ENCODE measurements around the gene RAPGEF6.

The RAPGEF6 gene

GRCh38 chr5:131640043-131640856, 5.2 kb upstream of the RAPGEF6 start:
- CTCF ChIA-PET = no interaction called here
- POLR2A ChIA-PET = no interaction called here
- H3K4me3 ChIP-seq (ENCODE audit: low read depth, low read length) = no peak overlapping the region
- no peaks in the 10 kb centered on the region for H3K9me3 ChIP-seq (ENCODE audit: control insufficient read depth, insufficient read depth, low read depth, low read length)
- H3K27ac ChIP-seq (ENCODE audit: extremely low read depth, low read depth, low read length) = no peak overlapping the region
- TF ChIP-seq ZBTB17 (tag by site-specific recombination; IDR thresholded peaks at IDR 0.05) (peak; percentile 31; the same call in 1 of the 2 replicates), ZBTB44 (tag by site-specific recombination; IDR thresholded peaks at IDR 0.05) (no peak)
- H3K4me1 ChIP-seq (ENCODE audit: control insufficient read depth, insufficient read depth, low read length) = no peaks in the 10 kb centered on the region
- peaks cover 10 to 14% of the 10 kb centered on the region in 2 experiments; a peak in 2 of 3 replicates for H3K36me3 ChIP-seq (ENCODE audit: control insufficient read depth in 2 of 2, insufficient read depth in 1 of 2, low read length in 2 of 2)

GRCh38 chr5:131639148-131639547, 4.1 kb upstream of the RAPGEF6 start:
- Histone ChIP-seq H3K4me3 (ENCODE audit: low read depth, low read length) (no peak overlapping the region), H3K27ac (ENCODE audit: extremely low read depth, low read depth, low read length) (no peak overlapping the region), H3K36me3 (ENCODE audit: control insufficient read depth in 2 of 2, insufficient read depth in 1 of 2, low read length in 2 of 2) (peaks cover 3 to 6% of the 10 kb centered on the region in 2 experiments; a peak in 1 of 3 replicates), H3K4me1 (ENCODE audit: control insufficient read depth, insufficient read depth, low read length) (no peaks in the 10 kb centered on the region), H3K9me3 (ENCODE audit: control insufficient read depth, insufficient read depth, low read depth, low read length) (no peaks in the 10 kb centered on the region)
- ChIA-PET POLR2A (no interaction called here), CTCF (no interaction called here)
- TF ChIP-seq ZNF280D (tag by site-specific recombination; IDR thresholded peaks at IDR 0.05) = no peak
- TF ChIP-seq ZNF211 (tag by site-specific recombination; IDR thresholded peaks at IDR 0.05; ENCODE audit: low read depth) = no peak
- TF ChIP-seq ZNF521 (tag by site-specific recombination; IDR thresholded peaks at IDR 0.05) = no peak
- no peak for TF ChIP-seq SALL2 (tag by site-specific recombination; IDR thresholded peaks at IDR 0.05; ENCODE audit: borderline replicate concordance)

- Histone ChIP-seq H3K4me1 (ENCODE audit: control insufficient read depth, insufficient read depth, low read length) (0 out of 2 replicates have a peak, but pooled peaks cover 4% of the 10 kb centered on the region), H3K36me3 (ENCODE audit: control insufficient read depth in 2 of 2, insufficient read depth in 1 of 2, low read length in 2 of 2) (no peaks in the 10 kb centered on the region; a peak in 1 of 3 replicates), H3K27ac (ENCODE audit: extremely low read depth, low read depth, low read length) (no peak overlapping the region), H3K4me3 (ENCODE audit: low read depth, low read length) (no peak overlapping the region), H3K9me3 (ENCODE audit: control insufficient read depth, insufficient read depth, low read depth, low read length) (no peaks in the 10 kb centered on the region)
- TF ChIP-seq KLF1 (tag by site-specific recombination; IDR thresholded peaks at IDR 0.05) (no peak), KLF7 (tag by site-specific recombination; IDR thresholded peaks at IDR 0.05; ENCODE audit: borderline replicate concordance) (no peak), ZBTB17 (tag by site-specific recombination; IDR thresholded peaks at IDR 0.05) (0 out of 2 replicates have a peak, but pooled peaks have one; percentile 16), ZNF510 (tag by site-specific recombination; IDR thresholded peaks at IDR 0.05; ENCODE audit: insufficient replicate concordance) (no peak), ZNF398 (tag by site-specific recombination; IDR thresholded peaks at IDR 0.05) (no peak), CTCF (tag by site-specific recombination; IDR thresholded peaks at IDR 0.05) (no peak), GLIS1 (tag by site-specific recombination; IDR thresholded peaks at IDR 0.05) (peak; percentile 29)
- ChIA-PET POLR2A (no interaction called here), CTCF (no interaction called here)
Measured at GRCh38 chr5:131637694-131638093, 2.7 kb upstream of the RAPGEF6 start.

Measured in HEK293 (cell line).